ENCODE data around the gene KRTCAP3. TPM values are rescaled to one million over a fixed set of nuclear protein-coding genes. Genes with fewer than 3 reads are reported as not detected.

Gene KRTCAP3
- total RNA-seq, 1 donor from 2014 or later = 1.4 TPM

DNA sequence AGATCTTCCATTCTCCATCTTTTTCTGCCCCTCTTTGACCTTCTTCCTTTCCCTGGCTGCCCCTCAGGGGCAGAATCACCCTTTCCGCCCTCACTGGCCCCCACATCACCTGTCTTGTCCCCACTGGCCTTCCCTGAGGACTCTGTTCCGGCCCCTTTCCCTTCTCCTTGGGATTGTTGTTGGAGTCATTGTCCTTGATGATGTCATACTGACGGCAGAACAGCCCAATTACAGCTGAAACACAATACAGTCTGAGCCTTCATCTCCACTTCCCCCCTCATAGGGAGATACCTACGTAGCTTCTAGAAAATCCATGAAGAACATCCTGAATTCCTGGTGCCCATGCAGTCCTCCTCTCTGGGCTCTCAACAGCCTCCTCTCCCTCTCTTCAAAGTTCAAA lies 50.4 kb downstream of the KRTCAP3 start:
- Histone ChIP-seq H3K27ac (ENCODE audit: low read depth, low read length) (no peak overlapping the region), H3K4me3 (ENCODE audit: insufficient read depth, low read depth, low read length) (no peak overlapping the region), H2AFZ (ENCODE audit: low read depth, low read length) (no peak overlapping the region), H3K27me3 (ENCODE audit: insufficient read depth, low read length) (no peaks in the 10 kb centered on the region), H4K20me1 (ENCODE audit: insufficient read depth, low read length) (no peaks in the 10 kb centered on the region), H3K79me2 (ENCODE audit: insufficient read depth, low read length) (peaks cover 10% of the 10 kb centered on the region), H3K9me3 (ENCODE audit: insufficient read depth, low read depth, low read length) (no peaks in the 10 kb centered on the region), H3K9ac (ENCODE audit: low read length) (no peak overlapping the region), H3K4me2 (ENCODE audit: low read length) (no peak overlapping the region), H3K4me1 (ENCODE audit: insufficient read depth, low read length) (peaks cover 17% of the 10 kb centered on the region), H3K36me3 (ENCODE audit: insufficient read depth, low read length) (no peaks in the 10 kb centered on the region)
- FAIRE-seq = no peak
- TF ChIP-seq, protein P1, sequence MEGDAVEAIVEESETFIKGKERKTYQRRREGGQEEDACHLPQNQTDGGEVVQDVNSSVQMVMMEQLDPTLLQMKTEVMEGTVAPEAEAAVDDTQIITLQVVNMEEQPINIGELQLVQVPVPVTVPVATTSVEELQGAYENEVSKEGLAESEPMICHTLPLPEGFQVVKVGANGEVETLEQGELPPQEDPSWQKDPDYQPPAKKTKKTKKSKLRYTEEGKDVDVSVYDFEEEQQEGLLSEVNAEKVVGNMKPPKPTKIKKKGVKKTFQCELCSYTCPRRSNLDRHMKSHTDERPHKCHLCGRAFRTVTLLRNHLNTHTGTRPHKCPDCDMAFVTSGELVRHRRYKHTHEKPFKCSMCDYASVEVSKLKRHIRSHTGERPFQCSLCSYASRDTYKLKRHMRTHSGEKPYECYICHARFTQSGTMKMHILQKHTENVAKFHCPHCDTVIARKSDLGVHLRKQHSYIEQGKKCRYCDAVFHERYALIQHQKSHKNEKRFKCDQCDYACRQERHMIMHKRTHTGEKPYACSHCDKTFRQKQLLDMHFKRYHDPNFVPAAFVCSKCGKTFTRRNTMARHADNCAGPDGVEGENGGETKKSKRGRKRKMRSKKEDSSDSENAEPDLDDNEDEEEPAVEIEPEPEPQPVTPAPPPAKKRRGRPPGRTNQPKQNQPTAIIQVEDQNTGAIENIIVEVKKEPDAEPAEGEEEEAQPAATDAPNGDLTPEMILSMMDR (IDR thresholded peaks at IDR 0.05; ENCODE audit: insufficient read depth, low read depth, low read length) = no peak
- no peak for TF ChIP-seq EZH2 (IDR thresholded peaks at IDR 0.05; ENCODE audit: insufficient read depth, low read length)
- no peak overlapping the region for H3K27ac Mint-ChIP-seq (ENCODE audit: unreplicated experiment)
- peaks cover 2% of the 10 kb centered on the region for H3K36me3 Mint-ChIP-seq (ENCODE audit: low read depth, unreplicated experiment)
- H3K4me1 Mint-ChIP-seq (ENCODE audit: low read depth, unreplicated experiment) = no peaks in the 10 kb centered on the region
- peaks cover 4% of the 10 kb centered on the region for H3K9me3 Mint-ChIP-seq (ENCODE audit: unreplicated experiment)
- no peak overlapping the region for H3K4me3 Mint-ChIP-seq (ENCODE audit: unreplicated experiment)
- peaks cover 17% of the 10 kb centered on the region for H3K27me3 Mint-ChIP-seq (ENCODE audit: low read depth, unreplicated experiment)
- no peak for DNase-seq (ENCODE audit: low read depth)

GRCh38 chr2:27493948-27494283 lies 51.7 kb downstream of the KRTCAP3 start:
- Histone ChIP-seq H3K9ac (ENCODE audit: low read length) (peak overlapping the region; percentile 84), H3K27ac (ENCODE audit: low read depth, low read length) (no peak overlapping the region), H3K9me3 (ENCODE audit: insufficient read depth, low read depth, low read length) (no peaks in the 10 kb centered on the region), H3K79me2 (ENCODE audit: insufficient read depth, low read length) (peaks cover 4% of the 10 kb centered on the region), H3K4me3 (ENCODE audit: insufficient read depth, low read depth, low read length) (peak overlapping the region; percentile 66), H4K20me1 (ENCODE audit: insufficient read depth, low read length) (no peaks in the 10 kb centered on the region), H3K4me2 (ENCODE audit: low read length) (peak overlapping the region; percentile 96), H3K27me3 (ENCODE audit: insufficient read depth, low read length) (no peaks in the 10 kb centered on the region), H3K4me1 (ENCODE audit: insufficient read depth, low read length) (peaks cover 14% of the 10 kb centered on the region), H2AFZ (ENCODE audit: low read depth, low read length) (peak overlapping the region; percentile 82), H3K36me3 (ENCODE audit: insufficient read depth, low read length) (no peaks in the 10 kb centered on the region)
- Mint-ChIP-seq H3K27ac (ENCODE audit: unreplicated experiment) (no peak overlapping the region), H3K4me1 (ENCODE audit: low read depth, unreplicated experiment) (no peaks in the 10 kb centered on the region), H3K4me3 (ENCODE audit: unreplicated experiment) (peak overlapping the region; percentile 77), H3K9me3 (ENCODE audit: unreplicated experiment) (peaks cover 4% of the 10 kb centered on the region), H3K27me3 (ENCODE audit: low read depth, unreplicated experiment) (peaks cover 23% of the 10 kb centered on the region), H3K36me3 (ENCODE audit: low read depth, unreplicated experiment) (peaks cover 2% of the 10 kb centered on the region)
- TF ChIP-seq, protein P1 (IDR thresholded peaks at IDR 0.05; ENCODE audit: insufficient read depth, low read depth, low read length) = no peak
- no peak for TF ChIP-seq EZH2 (IDR thresholded peaks at IDR 0.05; ENCODE audit: insufficient read depth, low read length)
- DNase-seq (ENCODE audit: low read depth) = no peak
- no peak for FAIRE-seq

Other genes with a start within 250 kb of the KRTCAP3 start
- 62.9 and 66.9 TPM in 2 replicates for gene ATRAID, start 230.3 kb upstream of the KRTCAP3 start, total RNA-seq
- gene SLC5A6, start 230.1 kb upstream of the KRTCAP3 start, total RNA-seq = 43.9 and 54.0 TPM in 2 replicates
- 50.7 and 51.2 TPM in 2 replicates for gene CAD, start 225.0 kb upstream of the KRTCAP3 start, total RNA-seq
- 0.16 and 0.34 TPM in 2 replicates for gene SLC30A3, start 179.3 kb upstream of the KRTCAP3 start, total RNA-seq
- not detected in 2 replicates for gene DNAJC5G, start 166.9 kb upstream of the KRTCAP3 start, total RNA-seq
- gene TRIM54, start 160.0 kb upstream of the KRTCAP3 start, total RNA-seq = not detected in 2 replicates
- 1.1 and 1.5 TPM in 2 replicates for gene UCN, start 133.9 kb upstream of the KRTCAP3 start, total RNA-seq
- gene MPV17, start 119.3 kb upstream of the KRTCAP3 start, total RNA-seq = 54.0 and 55.7 TPM in 2 replicates
- 52.9 and 61.3 TPM in 2 replicates for gene GTF3C2, start 85.6 kb upstream of the KRTCAP3 start, total RNA-seq
- gene EIF2B4, start 72.0 kb upstream of the KRTCAP3 start, total RNA-seq = 43.3 and 47.3 TPM in 2 replicates
- 69.9 and 86.6 TPM in 2 replicates for gene SNX17, start 71.8 kb upstream of the KRTCAP3 start, total RNA-seq
- 13.5 and 13.7 TPM in 2 replicates for gene ZNF513, start 61.6 kb upstream of the KRTCAP3 start, total RNA-seq
- gene PPM1G, start 32.8 kb upstream of the KRTCAP3 start, total RNA-seq = 77.3 and 79.0 TPM in 2 replicates
- gene NRBP1, start 13.8 kb upstream of the KRTCAP3 start, total RNA-seq = 119 and 127 TPM in 2 replicates
- gene IFT172, start 47.4 kb downstream of the KRTCAP3 start, total RNA-seq = 15.4 and 17.6 TPM in 2 replicates
- 6.9 and 7.3 TPM in 2 replicates for gene FNDC4, start 52.8 kb downstream of the KRTCAP3 start, total RNA-seq
- gene GCKR, start 54.5 kb downstream of the KRTCAP3 start, total RNA-seq = not detected in 2 replicates
- gene ZNF512, start 140.7 kb downstream of the KRTCAP3 start, total RNA-seq = 27.5 and 32.5 TPM in 2 replicates
- gene CCDC121, start 186.6 kb downstream of the KRTCAP3 start, total RNA-seq = 1.2 and 1.6 TPM in 2 replicates
- gene GPN1, start 186.7 kb downstream of the KRTCAP3 start, total RNA-seq = 54.4 and 63.9 TPM in 2 replicates
- 25.9 and 27.8 TPM in 2 replicates for gene SUPT7L, start 221.2 kb downstream of the KRTCAP3 start, total RNA-seq
- gene SLC4A1AP, start 221.5 kb downstream of the KRTCAP3 start, total RNA-seq = 20.9 and 21.3 TPM in 2 replicates